PC-9 (cell line): Measurements from ENCODE around the gene RORC.

Source experiments
- EZH2 ChIP-seq: fragments of 200-600 bp; sonication (generic); IDR thresholded peaks from 2 replicates; pipeline ENCODE4 v1.8.0; 2017; ENCODE audit warnings: antibody characterized with exemption, low read depth
- TF ChIP-seq, protein P1 (sequence below): fragments of 200-600 bp; sonication (generic); conservative IDR thresholded peaks from 2 replicates; pipeline ENCODE4 v1.6.1; 2017; ENCODE audit warnings: mixed run types, antibody characterized with exemption, mild to moderate bottlenecking, moderate library complexity

DNA sequence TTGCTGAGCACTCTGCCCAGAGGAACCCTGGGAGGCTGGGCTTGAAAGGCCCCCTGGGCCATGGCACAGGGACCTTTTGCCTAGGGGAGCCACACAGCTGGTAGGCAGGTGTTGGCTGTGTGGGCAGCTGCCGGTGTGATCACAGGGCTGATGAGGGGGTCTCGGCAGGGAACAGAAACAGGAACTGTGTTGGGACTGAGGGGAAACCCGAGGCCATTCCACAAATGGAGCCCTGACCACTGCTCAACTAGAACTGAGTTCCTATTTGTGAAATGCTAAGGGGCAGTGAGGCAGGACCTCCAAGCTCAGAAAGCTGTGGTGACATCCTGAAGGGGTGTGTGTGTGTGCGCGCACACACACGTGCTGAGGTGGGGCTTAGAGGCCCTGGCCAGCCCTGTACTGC is 28.3 kb upstream of the RORC start:
- TF ChIP-seq, protein P1, sequence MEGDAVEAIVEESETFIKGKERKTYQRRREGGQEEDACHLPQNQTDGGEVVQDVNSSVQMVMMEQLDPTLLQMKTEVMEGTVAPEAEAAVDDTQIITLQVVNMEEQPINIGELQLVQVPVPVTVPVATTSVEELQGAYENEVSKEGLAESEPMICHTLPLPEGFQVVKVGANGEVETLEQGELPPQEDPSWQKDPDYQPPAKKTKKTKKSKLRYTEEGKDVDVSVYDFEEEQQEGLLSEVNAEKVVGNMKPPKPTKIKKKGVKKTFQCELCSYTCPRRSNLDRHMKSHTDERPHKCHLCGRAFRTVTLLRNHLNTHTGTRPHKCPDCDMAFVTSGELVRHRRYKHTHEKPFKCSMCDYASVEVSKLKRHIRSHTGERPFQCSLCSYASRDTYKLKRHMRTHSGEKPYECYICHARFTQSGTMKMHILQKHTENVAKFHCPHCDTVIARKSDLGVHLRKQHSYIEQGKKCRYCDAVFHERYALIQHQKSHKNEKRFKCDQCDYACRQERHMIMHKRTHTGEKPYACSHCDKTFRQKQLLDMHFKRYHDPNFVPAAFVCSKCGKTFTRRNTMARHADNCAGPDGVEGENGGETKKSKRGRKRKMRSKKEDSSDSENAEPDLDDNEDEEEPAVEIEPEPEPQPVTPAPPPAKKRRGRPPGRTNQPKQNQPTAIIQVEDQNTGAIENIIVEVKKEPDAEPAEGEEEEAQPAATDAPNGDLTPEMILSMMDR = no peak
- TF ChIP-seq EZH2 = no peak
